Measurements from ENCODE around the gene ARPC5.

GRCh38 chr1:183620311-183620710, 15.3 kb downstream of the ARPC5 start:
- TF ChIP-seq CTCF (IDR thresholded peaks at IDR 0.05; ENCODE audit: poor library complexity) (no peak), EZH2 (IDR thresholded peaks at IDR 0.05; ENCODE audit: borderline replicate concordance) (no peak), EZH2phosphoT487 (IDR thresholded peaks at IDR 0.05; ENCODE audit: low read depth, severe bottlenecking, unreplicated experiment) (no peak)

Data from hepatocyte (in vitro differentiated cells).